ENCODE data around the gene MRPL49. TPM values are rescaled to one million over a fixed set of nuclear protein-coding genes. Genes with fewer than 3 reads are reported as not detected.

The MRPL49 gene
- total RNA-seq, 1 experiment from 2014 or later = 111 TPM

DNA sequence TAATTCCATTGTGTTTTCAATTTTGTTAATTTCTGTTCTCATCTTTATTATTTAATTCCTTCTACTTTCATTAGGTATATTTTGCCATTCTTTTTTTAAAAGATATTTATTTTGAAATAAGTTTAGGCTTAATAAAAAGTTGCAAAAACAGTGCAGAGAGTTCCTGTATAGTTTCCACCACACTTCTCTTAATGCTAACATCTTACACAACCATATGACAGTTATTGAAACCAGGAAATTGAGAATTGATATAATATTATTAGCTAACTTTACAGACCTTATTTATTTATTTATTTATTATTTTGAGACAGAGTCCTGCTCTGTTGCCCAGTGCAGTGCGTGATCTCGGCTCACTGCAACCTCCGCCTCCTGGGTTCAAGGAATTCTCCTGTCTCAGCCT, 34.1 kb downstream of the MRPL49 start:
- Histone ChIP-seq H3K27ac (ENCODE audit: low read length) (no peak overlapping the region), H3K4me1 (ENCODE audit: control insufficient read depth, insufficient read depth, low read length) (peaks cover 2% of the 10 kb centered on the region), H3K4me3 (ENCODE audit: low read depth in 2 of 2, low read length in 2 of 2) (no peak overlapping the region), H3K36me3 (ENCODE audit: control insufficient read depth, insufficient read depth, low read length) (no peaks in the 10 kb centered on the region), H3K27me3 (ENCODE audit: control insufficient read depth, insufficient read depth, low read length) (no peaks in the 10 kb centered on the region), H3K9me3 (ENCODE audit: control insufficient read depth, insufficient read depth, low read depth, low read length) (no peaks in the 10 kb centered on the region)
- intact Hi-C loops (cut with micrococcal nuclease; ENCODE audit: unreplicated experiment) (no loop called here), in situ Hi-C loops (cut with HindIII; ENCODE audit: low pct_unique_long_range_greater_than_20kb, low sequenced_read_pairs) (no loop called here)
- ChIA-PET CTCF (no interaction called here), POLR2A (no interaction called here)
- BruUV-seq (replicated peaks) = no TSS peak
- TF ChIP-seq, protein P1, sequence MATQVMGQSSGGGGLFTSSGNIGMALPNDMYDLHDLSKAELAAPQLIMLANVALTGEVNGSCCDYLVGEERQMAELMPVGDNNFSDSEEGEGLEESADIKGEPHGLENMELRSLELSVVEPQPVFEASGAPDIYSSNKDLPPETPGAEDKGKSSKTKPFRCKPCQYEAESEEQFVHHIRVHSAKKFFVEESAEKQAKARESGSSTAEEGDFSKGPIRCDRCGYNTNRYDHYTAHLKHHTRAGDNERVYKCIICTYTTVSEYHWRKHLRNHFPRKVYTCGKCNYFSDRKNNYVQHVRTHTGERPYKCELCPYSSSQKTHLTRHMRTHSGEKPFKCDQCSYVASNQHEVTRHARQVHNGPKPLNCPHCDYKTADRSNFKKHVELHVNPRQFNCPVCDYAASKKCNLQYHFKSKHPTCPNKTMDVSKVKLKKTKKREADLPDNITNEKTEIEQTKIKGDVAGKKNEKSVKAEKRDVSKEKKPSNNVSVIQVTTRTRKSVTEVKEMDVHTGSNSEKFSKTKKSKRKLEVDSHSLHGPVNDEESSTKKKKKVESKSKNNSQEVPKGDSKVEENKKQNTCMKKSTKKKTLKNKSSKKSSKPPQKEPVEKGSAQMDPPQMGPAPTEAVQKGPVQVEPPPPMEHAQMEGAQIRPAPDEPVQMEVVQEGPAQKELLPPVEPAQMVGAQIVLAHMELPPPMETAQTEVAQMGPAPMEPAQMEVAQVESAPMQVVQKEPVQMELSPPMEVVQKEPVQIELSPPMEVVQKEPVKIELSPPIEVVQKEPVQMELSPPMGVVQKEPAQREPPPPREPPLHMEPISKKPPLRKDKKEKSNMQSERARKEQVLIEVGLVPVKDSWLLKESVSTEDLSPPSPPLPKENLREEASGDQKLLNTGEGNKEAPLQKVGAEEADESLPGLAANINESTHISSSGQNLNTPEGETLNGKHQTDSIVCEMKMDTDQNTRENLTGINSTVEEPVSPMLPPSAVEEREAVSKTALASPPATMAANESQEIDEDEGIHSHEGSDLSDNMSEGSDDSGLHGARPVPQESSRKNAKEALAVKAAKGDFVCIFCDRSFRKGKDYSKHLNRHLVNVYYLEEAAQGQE (IDR thresholded peaks at IDR 0.05; ENCODE audit: insufficient read depth in 1 of 2, low read depth in 2 of 2, low read length in 1 of 2) = no peak
- no peak for TF ChIP-seq POLR2AphosphoS5 (IDR thresholded peaks at IDR 0.05; ENCODE audit: low read depth, low read length)
- TF ChIP-seq SIN3A (IDR thresholded peaks at IDR 0.05; ENCODE audit: borderline replicate concordance, insufficient read depth, low read depth, low read length) = no peak
- TF ChIP-seq CTCF (IDR thresholded peaks at IDR 0.05) = no peak
- TF ChIP-seq TCF7L2 (IDR thresholded peaks at IDR 0.05; ENCODE audit: low read depth, low read length) = no peak
- DNase-seq (ENCODE audit: low read depth, low spot score) (no peak), ATAC-seq (no peak)

DNA sequence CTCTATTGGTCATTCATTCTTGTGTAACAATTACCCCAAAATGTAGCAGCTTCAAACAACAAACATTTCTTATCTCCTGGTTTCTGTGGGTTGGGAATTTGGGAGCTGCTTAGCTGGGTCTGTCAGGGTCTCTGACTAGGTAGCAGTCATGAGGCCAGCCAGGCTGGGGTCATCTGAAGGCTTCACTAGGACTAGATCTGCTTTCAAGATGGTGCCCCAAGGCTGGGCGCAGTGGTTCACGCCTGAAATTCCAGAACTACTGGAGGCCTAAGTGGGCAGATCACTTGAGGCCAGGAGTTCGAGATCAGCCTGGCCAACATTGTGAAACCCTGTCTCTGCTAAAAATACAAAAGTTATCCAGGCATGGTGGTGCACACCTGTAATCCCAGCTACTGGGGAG, 34.8 kb downstream of the MRPL49 start:
- intact Hi-C loops (cut with micrococcal nuclease; ENCODE audit: unreplicated experiment) = no loop called here
- no peak overlapping the region for H3K4me3 ChIP-seq (ENCODE audit: low read depth in 2 of 2, low read length in 2 of 2)
- no peaks in the 10 kb centered on the region for H3K4me1 ChIP-seq (ENCODE audit: control insufficient read depth, insufficient read depth, low read length)
- in situ Hi-C loops (cut with HindIII; ENCODE audit: low pct_unique_long_range_greater_than_20kb, low sequenced_read_pairs) = no loop called here
- no peak for TF ChIP-seq SIN3A (IDR thresholded peaks at IDR 0.05; ENCODE audit: borderline replicate concordance, insufficient read depth, low read depth, low read length)
- H3K27ac ChIP-seq (ENCODE audit: low read length) = no peak overlapping the region
- H3K9me3 ChIP-seq (ENCODE audit: control insufficient read depth, insufficient read depth, low read depth, low read length) = no peaks in the 10 kb centered on the region
- DNase-seq (ENCODE audit: low read depth, low spot score) (no peak), ATAC-seq (no peak)
- POLR2A ChIA-PET = interaction anchor here (0.7 kb wide), 2 partner anchors 22 to 62 kb away, joined by 10 to 12 read pairs; no protein-coding TSS in a partner anchor
- CTCF ChIA-PET = no interaction called here
- no TSS peak for BruUV-seq (replicated peaks)
- H3K36me3 ChIP-seq (ENCODE audit: control insufficient read depth, insufficient read depth, low read length) = no peaks in the 10 kb centered on the region
- no peaks in the 10 kb centered on the region for H3K27me3 ChIP-seq (ENCODE audit: control insufficient read depth, insufficient read depth, low read length)

DNA sequence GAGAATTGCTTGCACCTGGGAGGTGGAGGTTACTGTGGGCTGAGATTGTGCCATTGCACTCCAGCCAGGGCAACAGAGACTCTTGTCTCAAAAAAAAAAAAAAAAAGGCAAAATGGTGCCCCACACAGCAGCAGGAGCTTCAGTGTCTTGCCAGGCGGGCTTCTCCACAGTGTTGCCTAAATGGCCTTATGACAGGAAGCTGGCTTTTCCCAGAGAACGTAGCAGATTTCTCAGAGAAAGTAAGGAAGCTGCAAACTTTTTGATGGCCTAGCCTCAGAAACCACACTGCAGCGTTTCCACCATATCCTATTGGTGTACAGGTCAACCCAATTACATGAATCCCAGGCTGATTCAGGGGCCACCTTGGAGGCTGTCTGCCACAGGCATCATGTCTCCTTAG, 35.2 kb downstream of the MRPL49 start:
- no peaks in the 10 kb centered on the region for H3K4me1 ChIP-seq (ENCODE audit: control insufficient read depth, insufficient read depth, low read length)
- ChIA-PET CTCF (interaction anchor here (0.6 kb wide), 1 partner anchor 130 kb away, joined by 3 read pairs; the partner anchor contains the start of gene SNX15), POLR2A (interaction anchor here (0.6 to 0.7 kb wide), 3 partner anchors 8 to 62 kb away, joined by 4 to 12 read pairs (median 10); no protein-coding TSS in a partner anchor)
- ATAC-seq = no peak
- DNase-seq (ENCODE audit: low read depth, low spot score) = no peak
- H3K4me3 ChIP-seq (ENCODE audit: low read depth in 2 of 2, low read length in 2 of 2) = no peak overlapping the region
- no peaks in the 10 kb centered on the region for H3K36me3 ChIP-seq (ENCODE audit: control insufficient read depth, insufficient read depth, low read length)
- no TSS peak for BruUV-seq (replicated peaks)
- TF ChIP-seq TCF7L2 (IDR thresholded peaks at IDR 0.05; ENCODE audit: low read depth, low read length) (no peak), POLR2AphosphoS5 (IDR thresholded peaks at IDR 0.05; ENCODE audit: low read depth, low read length) (no peak), CTCF (IDR thresholded peaks at IDR 0.05) (no peak), SIN3A (IDR thresholded peaks at IDR 0.05; ENCODE audit: borderline replicate concordance, insufficient read depth, low read depth, low read length) (no peak)
- TF ChIP-seq, protein P1 (IDR thresholded peaks at IDR 0.05; ENCODE audit: insufficient read depth in 1 of 2, low read depth in 2 of 2, low read length in 1 of 2) = no peak
- no peaks in the 10 kb centered on the region for H3K9me3 ChIP-seq (ENCODE audit: control insufficient read depth, insufficient read depth, low read depth, low read length)
- no peak overlapping the region for H3K27ac ChIP-seq (ENCODE audit: low read length)
- in situ Hi-C loops (cut with HindIII; ENCODE audit: low pct_unique_long_range_greater_than_20kb, low sequenced_read_pairs) = no loop called here
- no peaks in the 10 kb centered on the region for H3K27me3 ChIP-seq (ENCODE audit: control insufficient read depth, insufficient read depth, low read length)
- intact Hi-C loops (cut with micrococcal nuclease; ENCODE audit: unreplicated experiment) = no loop called here

Measured in Panc1 (cell line).